Muscle of leg (tissue), 9 donors: ENCODE measurements around the gene ATP5F1C. TPM values are rescaled to one million over a fixed set of nuclear protein-coding genes. Genes with fewer than 3 reads are reported as not detected.

Source experiments
- polyA plus RNA-seq, 8 donors: library from polyadenylated mRNA; unstranded; fragments of 120-200 nt; gene quantifications; one replicate each; pipeline versions ENCODE4 v1.2.1 to v1.2.3, GENCODE V29; 2013; ENCODE audit warnings: inconsistent platforms in 1 of 8, low replicate concordance in 1 of 8; ENCODE audit not compliant: insufficient read length in 8 of 8, insufficient read depth in 1 of 8
- total RNA-seq: library from RNA; stranded (reverse); fragments of 120-200 nt; gene quantifications from one replicate; pipeline ENCODE4 v1.2.4, GENCODE V29; 2013

Gene ATP5F1C
- total and polyA plus RNA-seq, 9 donors, result 224 to 265 (median 253) TPM

Other genes starting within 250 kb of the ATP5F1C start
- 34.2 TPM for gene ITIH5, start 121.2 kb upstream of the ATP5F1C start, total RNA-seq
- gene ITIH5, start 121.2 kb upstream of the ATP5F1C start, polyA plus RNA-seq, result 10 to 100 TPM; 38.7 to 60.2 (median 49.8) TPM
- gene ITIH2, start 84.9 kb upstream of the ATP5F1C start, total RNA-seq, result 0.22 TPM
- 1 to 10 TPM in 2 of 8 donors, under 1 TPM in 5, not detected in 1; 0.11 to 5.1 (median 0.19) TPM for gene ITIH2, start 84.9 kb upstream of the ATP5F1C start, polyA plus RNA-seq
- 14.0 TPM for gene KIN, start 184 bp upstream of the ATP5F1C start, total RNA-seq
- 10 to 100 TPM in 5 of 8 donors, 1 to 10 TPM in 3; 9.1 to 14.1 (median 11.2) TPM for gene KIN, start 184 bp upstream of the ATP5F1C start, polyA plus RNA-seq
- gene TAF3, start 30.3 kb downstream of the ATP5F1C start, total RNA-seq, result 2.0 TPM
- gene TAF3, start 30.3 kb downstream of the ATP5F1C start, polyA plus RNA-seq, result 1 to 10 TPM; 4.8 to 7.4 (median 6.4) TPM